ENCODE data around the gene DCBLD1.

- TF ChIP-seq CTCF (IDR thresholded peaks at IDR 0.05; ENCODE audit: extremely low read depth in 1 of 2, insufficient read depth in 1 of 2, low read depth in 1 of 2, low read length in 2 of 2) (no peak), POLR2AphosphoS5 (IDR thresholded peaks at IDR 0.05; ENCODE audit: insufficient read depth, low read depth, low read length) (no peak), POLR2A (IDR thresholded peaks at IDR 0.05; ENCODE audit: low read depth, low read length) (no peak), MAX (IDR thresholded peaks at IDR 0.05; ENCODE audit: insufficient read depth, insufficient read length) (no peak), EZH2 (IDR thresholded peaks at IDR 0.05; ENCODE audit: borderline replicate concordance, low read depth, low read length, severe bottlenecking) (no peak)
These were observed 26.0 kb downstream of the DCBLD1 start for GRCh38 chr6:117508450-117508971.

Measured in endothelial cell of umbilical vein (primary cell).